ENCODE measurements around the gene SMG1. TPM values are rescaled to one million over a fixed set of nuclear protein-coding genes. Genes with fewer than 3 reads are reported as not detected.

Gene SMG1
- total and polyA plus RNA-seq, 2 of the 13 experiments (the other 11 are each of a cell fraction or from before 2014, with no cell fraction given), result 48.7 to 53.7 TPM

DNA sequence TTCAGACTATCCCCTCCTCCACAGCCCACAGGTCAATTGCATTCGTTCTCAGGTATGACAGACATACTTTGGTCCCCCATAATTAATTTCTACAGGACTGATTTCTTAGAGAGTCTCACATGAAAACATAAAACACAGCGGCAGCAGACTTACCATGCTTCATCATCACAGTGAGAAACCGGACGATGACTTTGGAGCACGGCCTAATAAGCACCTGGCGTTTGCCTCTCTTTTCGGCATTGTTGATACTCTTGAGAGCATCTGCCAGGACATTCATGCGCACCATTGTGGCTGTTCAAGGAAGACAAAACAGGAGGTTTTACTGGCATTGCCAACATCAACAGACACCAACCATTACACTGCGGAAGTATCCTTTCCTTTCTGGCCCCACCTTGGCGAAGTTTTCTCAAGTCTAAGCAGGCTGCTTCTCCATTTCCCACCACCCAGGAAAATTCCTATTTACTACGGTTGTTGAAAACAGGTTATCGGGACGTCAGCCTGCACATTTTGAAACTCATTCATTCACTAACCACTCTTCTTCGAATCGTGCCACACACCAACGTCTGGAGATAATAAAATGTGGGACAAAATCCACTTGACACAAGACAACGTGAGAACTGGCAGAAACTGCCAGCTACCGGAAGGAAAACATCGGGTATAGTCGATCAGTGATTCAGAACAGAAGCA is 137.2 kb downstream of the SMG1 start (continued):
- TF ChIP-seq ZFP36L1 (CRISPR knock-in tag; IDR thresholded peaks at IDR 0.05) (no peak), GATA4 (IDR thresholded peaks at IDR 0.05; ENCODE audit: borderline replicate concordance, low read depth) (no peak), PITX1 (CRISPR knock-in tag; IDR thresholded peaks at IDR 0.05) (no peak), PLRG1 (conservative IDR thresholded peaks at IDR 0.05) (no peak), CBFB (CRISPR knock-in tag; IDR thresholded peaks at IDR 0.05) (no peak), ZFP41 (CRISPR knock-in tag; IDR thresholded peaks at IDR 0.05; ENCODE audit: borderline replicate concordance) (no peak), ZNF780A (CRISPR knock-in tag; IDR thresholded peaks at IDR 0.05) (no peak), ZSCAN12 (CRISPR knock-in tag; IDR thresholded peaks at IDR 0.05) (no peak), CC2D1A (CRISPR knock-in tag; IDR thresholded peaks at IDR 0.05) (0 out of 2 replicates have a peak, but pooled peaks have one; percentile 20), ASH2L (IDR thresholded peaks at IDR 0.05; ENCODE audit: insufficient read length, low read depth, low read length) (no peak), ZNF136 (CRISPR knock-in tag; IDR thresholded peaks at IDR 0.05; ENCODE audit: low read depth) (no peak)
- TF ChIP-seq, protein P1, sequence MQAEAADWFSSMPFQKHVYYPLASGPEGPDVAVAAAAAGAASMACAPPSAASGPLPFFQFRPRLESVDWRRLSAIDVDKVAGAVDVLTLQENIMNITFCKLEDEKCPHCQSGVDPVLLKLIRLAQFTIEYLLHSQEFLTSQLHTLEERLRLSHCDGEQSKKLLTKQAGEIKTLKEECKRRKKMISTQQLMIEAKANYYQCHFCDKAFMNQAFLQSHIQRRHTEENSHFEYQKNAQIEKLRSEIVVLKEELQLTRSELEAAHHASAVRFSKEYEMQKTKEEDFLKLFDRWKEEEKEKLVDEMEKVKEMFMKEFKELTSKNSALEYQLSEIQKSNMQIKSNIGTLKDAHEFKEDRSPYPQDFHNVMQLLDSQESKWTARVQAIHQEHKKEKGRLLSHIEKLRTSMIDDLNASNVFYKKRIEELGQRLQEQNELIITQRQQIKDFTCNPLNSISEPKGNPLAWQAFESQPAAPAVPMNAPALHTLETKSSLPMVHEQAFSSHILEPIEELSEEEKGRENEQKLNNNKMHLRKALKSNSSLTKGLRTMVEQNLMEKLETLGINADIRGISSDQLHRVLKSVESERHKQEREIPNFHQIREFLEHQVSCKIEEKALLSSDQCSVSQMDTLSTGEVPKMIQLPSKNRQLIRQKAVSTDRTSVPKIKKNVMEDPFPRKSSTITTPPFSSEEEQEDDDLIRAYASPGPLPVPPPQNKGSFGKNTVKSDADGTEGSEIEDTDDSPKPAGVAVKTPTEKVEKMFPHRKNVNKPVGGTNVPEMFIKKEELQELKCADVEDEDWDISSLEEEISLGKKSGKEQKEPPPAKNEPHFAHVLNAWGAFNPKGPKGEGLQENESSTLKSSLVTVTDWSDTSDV (CRISPR knock-in tag; IDR thresholded peaks at IDR 0.05), result no peak
- TF ChIP-seq, protein P2, sequence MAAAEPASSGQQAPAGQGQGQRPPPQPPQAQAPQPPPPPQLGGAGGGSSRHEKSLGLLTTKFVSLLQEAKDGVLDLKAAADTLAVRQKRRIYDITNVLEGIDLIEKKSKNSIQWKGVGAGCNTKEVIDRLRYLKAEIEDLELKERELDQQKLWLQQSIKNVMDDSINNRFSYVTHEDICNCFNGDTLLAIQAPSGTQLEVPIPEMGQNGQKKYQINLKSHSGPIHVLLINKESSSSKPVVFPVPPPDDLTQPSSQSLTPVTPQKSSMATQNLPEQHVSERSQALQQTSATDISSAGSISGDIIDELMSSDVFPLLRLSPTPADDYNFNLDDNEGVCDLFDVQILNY (CRISPR knock-in tag; conservative IDR thresholded peaks at IDR 0.05), result no peak
- TF ChIP-seq, protein P3, sequence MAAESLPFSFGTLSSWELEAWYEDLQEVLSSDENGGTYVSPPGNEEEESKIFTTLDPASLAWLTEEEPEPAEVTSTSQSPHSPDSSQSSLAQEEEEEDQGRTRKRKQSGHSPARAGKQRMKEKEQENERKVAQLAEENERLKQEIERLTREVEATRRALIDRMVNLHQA (CRISPR knock-in tag; IDR thresholded peaks at IDR 0.05), result no peak
- TF ChIP-seq, protein P4, sequence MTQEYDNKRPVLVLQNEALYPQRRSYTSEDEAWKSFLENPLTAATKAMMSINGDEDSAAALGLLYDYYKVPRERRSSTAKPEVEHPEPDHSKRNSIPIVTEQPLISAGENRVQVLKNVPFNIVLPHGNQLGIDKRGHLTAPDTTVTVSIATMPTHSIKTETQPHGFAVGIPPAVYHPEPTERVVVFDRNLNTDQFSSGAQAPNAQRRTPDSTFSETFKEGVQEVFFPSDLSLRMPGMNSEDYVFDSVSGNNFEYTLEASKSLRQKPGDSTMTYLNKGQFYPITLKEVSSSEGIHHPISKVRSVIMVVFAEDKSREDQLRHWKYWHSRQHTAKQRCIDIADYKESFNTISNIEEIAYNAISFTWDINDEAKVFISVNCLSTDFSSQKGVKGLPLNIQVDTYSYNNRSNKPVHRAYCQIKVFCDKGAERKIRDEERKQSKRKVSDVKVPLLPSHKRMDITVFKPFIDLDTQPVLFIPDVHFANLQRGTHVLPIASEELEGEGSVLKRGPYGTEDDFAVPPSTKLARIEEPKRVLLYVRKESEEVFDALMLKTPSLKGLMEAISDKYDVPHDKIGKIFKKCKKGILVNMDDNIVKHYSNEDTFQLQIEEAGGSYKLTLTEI (CRISPR knock-in tag; conservative IDR thresholded peaks at IDR 0.05), result no peak
- TF ChIP-seq, protein P5, sequence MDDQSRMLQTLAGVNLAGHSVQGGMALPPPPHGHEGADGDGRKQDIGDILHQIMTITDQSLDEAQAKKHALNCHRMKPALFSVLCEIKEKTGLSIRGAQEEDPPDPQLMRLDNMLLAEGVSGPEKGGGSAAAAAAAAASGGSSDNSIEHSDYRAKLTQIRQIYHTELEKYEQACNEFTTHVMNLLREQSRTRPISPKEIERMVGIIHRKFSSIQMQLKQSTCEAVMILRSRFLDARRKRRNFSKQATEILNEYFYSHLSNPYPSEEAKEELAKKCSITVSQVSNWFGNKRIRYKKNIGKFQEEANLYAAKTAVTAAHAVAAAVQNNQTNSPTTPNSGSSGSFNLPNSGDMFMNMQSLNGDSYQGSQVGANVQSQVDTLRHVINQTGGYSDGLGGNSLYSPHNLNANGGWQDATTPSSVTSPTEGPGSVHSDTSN (CRISPR knock-in tag; IDR thresholded peaks at IDR 0.05; ENCODE audit: borderline replicate concordance), result no peak
- TF ChIP-seq, protein P6, sequence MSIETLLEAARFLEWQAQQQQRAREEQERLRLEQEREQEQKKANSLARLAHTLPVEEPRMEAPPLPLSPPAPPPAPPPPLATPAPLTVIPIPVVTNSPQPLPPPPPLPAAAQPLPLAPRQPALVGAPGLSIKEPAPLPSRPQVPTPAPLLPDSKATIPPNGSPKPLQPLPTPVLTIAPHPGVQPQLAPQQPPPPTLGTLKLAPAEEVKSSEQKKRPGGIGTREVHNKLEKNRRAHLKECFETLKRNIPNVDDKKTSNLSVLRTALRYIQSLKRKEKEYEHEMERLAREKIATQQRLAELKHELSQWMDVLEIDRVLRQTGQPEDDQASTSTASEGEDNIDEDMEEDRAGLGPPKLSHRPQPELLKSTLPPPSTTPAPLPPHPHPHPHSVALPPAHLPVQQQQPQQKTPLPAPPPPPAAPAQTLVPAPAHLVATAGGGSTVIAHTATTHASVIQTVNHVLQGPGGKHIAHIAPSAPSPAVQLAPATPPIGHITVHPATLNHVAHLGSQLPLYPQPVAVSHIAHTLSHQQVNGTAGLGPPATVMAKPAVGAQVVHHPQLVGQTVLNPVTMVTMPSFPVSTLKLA (IDR thresholded peaks at IDR 0.05), result no peak
- TF ChIP-seq, protein P7, sequence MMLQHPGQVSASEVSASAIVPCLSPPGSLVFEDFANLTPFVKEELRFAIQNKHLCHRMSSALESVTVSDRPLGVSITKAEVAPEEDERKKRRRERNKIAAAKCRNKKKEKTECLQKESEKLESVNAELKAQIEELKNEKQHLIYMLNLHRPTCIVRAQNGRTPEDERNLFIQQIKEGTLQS (CRISPR knock-in tag; IDR thresholded peaks at IDR 0.05), result no peak
- TF ChIP-seq, protein P8, sequence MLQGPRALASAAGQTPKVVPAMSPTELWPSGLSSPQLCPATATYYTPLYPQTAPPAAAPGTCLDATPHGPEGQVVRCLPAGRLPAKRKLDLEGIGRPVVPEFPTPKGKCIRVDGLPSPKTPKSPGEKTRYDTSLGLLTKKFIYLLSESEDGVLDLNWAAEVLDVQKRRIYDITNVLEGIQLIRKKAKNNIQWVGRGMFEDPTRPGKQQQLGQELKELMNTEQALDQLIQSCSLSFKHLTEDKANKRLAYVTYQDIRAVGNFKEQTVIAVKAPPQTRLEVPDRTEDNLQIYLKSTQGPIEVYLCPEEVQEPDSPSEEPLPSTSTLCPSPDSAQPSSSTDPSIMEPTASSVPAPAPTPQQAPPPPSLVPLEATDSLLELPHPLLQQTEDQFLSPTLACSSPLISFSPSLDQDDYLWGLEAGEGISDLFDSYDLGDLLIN (CRISPR knock-in tag; IDR thresholded peaks at IDR 0.05; ENCODE audit: borderline replicate concordance), result no peak
